ENCODE data around the gene SNX15.

SNX15 gene

GRCh38 chr11:65071907-65072630 is 44.8 kb downstream of the SNX15 start:
- no peak overlapping the region for H3K4me3 ChIP-seq
- TF ChIP-seq, protein P1, sequence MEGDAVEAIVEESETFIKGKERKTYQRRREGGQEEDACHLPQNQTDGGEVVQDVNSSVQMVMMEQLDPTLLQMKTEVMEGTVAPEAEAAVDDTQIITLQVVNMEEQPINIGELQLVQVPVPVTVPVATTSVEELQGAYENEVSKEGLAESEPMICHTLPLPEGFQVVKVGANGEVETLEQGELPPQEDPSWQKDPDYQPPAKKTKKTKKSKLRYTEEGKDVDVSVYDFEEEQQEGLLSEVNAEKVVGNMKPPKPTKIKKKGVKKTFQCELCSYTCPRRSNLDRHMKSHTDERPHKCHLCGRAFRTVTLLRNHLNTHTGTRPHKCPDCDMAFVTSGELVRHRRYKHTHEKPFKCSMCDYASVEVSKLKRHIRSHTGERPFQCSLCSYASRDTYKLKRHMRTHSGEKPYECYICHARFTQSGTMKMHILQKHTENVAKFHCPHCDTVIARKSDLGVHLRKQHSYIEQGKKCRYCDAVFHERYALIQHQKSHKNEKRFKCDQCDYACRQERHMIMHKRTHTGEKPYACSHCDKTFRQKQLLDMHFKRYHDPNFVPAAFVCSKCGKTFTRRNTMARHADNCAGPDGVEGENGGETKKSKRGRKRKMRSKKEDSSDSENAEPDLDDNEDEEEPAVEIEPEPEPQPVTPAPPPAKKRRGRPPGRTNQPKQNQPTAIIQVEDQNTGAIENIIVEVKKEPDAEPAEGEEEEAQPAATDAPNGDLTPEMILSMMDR (IDR thresholded peaks at IDR 0.05): no peak
- no peak for DNase-seq (ENCODE audit: low spot score)
- no peak overlapping the region for H3K27ac ChIP-seq

- no peak overlapping the region for H3K4me3 ChIP-seq
- no peak overlapping the region for H3K27ac ChIP-seq
- no peak for DNase-seq (ENCODE audit: low spot score)
- TF ChIP-seq, protein P1 (IDR thresholded peaks at IDR 0.05): no peak
Observed at GRCh38 chr11:65072631-65072966, 45.4 kb downstream of the SNX15 start.

- Histone ChIP-seq H3K27ac (no peak overlapping the region), H3K4me3 (no peak overlapping the region)
- DNase-seq (ENCODE audit: low spot score): no peak
- TF ChIP-seq, protein P1 (IDR thresholded peaks at IDR 0.05): no peak
Observed at GRCh38 chr11:65077451-65077850, 50.2 kb downstream of the SNX15 start.

DNA sequence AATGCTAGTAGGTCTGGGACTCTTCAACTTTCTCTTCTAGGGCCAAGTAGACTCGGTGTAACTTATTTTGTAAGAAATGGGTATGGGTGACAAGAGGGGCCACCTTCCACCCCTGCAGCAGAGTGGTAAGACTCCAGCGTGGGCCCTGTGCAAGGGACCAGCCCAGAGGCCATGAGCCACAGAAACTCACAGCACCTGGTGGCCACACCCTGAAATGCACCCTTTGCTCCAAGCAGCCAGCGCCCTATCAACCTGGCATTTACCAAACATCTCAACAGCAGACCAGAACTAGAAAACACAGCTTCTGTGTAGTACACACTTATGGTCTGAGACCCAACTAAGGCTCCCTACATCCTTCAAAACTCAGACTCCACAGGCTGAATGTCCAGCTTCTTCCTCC is 50.9 kb downstream of the SNX15 start:
- Histone ChIP-seq H3K4me3 (no peak overlapping the region), H3K27ac (no peak overlapping the region)
- TF ChIP-seq, protein P1 (IDR thresholded peaks at IDR 0.05): no peak
- no peak for DNase-seq (ENCODE audit: low spot score)

DNA sequence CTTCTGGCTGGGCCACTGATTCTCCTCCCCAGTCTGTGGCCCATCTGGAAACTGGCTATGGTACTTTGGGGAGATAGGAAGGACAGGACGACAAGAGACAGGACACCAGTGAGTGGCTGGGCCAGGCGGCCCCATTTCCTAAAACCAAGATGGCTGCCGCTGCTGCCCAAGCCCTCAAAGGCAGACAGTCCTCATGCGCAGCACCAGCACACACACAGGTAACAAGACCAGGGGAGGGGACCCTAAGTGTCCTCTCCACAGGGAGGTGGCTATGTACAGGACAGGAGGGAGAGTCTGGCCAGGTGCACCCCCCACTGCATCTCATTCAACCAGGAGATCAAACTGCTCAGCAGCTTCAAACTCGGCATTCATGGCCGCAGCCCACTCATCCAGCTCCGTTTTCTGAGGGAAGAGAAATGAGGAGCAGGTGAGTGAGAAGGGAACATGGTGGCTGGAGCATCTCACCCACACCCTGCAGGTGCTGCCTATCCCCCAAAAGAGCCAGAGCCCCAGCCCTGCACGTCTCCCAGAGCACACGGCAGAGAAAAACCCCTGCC is 51.6 kb downstream of the SNX15 start:
- H3K27ac ChIP-seq: no peak overlapping the region
- DNase-seq (ENCODE audit: low spot score): no peak
- TF ChIP-seq, protein P1 (IDR thresholded peaks at IDR 0.05): no peak
- H3K4me3 ChIP-seq: no peak overlapping the region

GRCh38 chr11:65083134-65083833 is 56.0 kb downstream of the SNX15 start:
- no peak for DNase-seq (ENCODE audit: low spot score)
- Histone ChIP-seq H3K27ac (peak overlapping the region; percentile 94 to 97), H3K4me3 (peak overlapping the region; percentile 85)
- TF ChIP-seq, protein P1 (IDR thresholded peaks at IDR 0.05): no peak

Measured in coronary artery (tissue), 2 donors.